22Rv1 (cell line): ENCODE measurements around the gene GPC1.

Experiments used
- ZFX ChIP-seq: fragments of 450-650 bp; IDR thresholded peaks from 2 replicates; pipeline ENCODE4 v1.6.1; 2017; ENCODE audit warnings: antibody characterized with exemption, borderline replicate concordance
- TF ChIP-seq, protein P1 (sequence below): fragments of 450-650 bp; IDR thresholded peaks from 2 replicates; pipeline ENCODE4 v1.5.1; 2017; ENCODE audit warnings: mild to moderate bottlenecking

DNA sequence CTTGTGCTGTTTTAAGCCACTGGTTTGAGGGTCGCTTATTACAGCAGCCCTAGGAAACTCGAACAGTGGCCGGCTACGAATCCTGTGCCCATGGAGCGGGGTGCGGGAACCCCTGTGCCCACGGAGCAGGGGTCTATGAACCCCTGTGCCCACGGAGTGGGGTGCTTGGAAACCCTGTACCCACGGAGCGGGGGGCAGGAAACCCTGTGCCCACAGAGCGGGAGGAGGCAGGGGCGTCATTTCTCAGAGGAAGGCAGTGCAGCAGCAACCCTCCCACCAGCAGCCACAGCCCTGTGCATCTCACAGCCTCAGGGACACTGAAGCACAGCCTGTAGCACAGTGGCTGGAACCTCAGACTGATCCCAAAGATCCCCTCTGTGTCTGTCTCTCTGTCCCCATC, 34.2 kb upstream of the GPC1 start:
- TF ChIP-seq, protein P1, sequence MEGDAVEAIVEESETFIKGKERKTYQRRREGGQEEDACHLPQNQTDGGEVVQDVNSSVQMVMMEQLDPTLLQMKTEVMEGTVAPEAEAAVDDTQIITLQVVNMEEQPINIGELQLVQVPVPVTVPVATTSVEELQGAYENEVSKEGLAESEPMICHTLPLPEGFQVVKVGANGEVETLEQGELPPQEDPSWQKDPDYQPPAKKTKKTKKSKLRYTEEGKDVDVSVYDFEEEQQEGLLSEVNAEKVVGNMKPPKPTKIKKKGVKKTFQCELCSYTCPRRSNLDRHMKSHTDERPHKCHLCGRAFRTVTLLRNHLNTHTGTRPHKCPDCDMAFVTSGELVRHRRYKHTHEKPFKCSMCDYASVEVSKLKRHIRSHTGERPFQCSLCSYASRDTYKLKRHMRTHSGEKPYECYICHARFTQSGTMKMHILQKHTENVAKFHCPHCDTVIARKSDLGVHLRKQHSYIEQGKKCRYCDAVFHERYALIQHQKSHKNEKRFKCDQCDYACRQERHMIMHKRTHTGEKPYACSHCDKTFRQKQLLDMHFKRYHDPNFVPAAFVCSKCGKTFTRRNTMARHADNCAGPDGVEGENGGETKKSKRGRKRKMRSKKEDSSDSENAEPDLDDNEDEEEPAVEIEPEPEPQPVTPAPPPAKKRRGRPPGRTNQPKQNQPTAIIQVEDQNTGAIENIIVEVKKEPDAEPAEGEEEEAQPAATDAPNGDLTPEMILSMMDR = no peak
- TF ChIP-seq ZFX = no peak
